Mesothelial cell of epicardium (in vitro differentiated cells): Measurements from ENCODE around the gene RACK1. TPM values are rescaled to one million over a fixed set of nuclear protein-coding genes. Genes with fewer than 3 reads are reported as not detected.

Source experiments
- DNase-seq, 2 experiments: peaks; one replicate each; pipeline ENCODE4 v3.0.0; 2021; ENCODE audit warnings: low spot score in 2 of 2; ENCODE audit not compliant: unreplicated experiment in 2 of 2
- H3K27ac Mint-ChIP-seq: 2 replicates; pipeline ENCODE4 v1.8.0; 2021; ENCODE audit warnings: mixed read lengths
- H3K27me3 Mint-ChIP-seq: 2 replicates; pipeline ENCODE4 v1.8.0; 2021; ENCODE audit warnings: low read depth, mixed read lengths
- H3K36me3 Mint-ChIP-seq: 2 replicates; pipeline ENCODE4 v1.8.0; 2021; ENCODE audit warnings: mixed read lengths
- H3K4me1 Mint-ChIP-seq: 2 replicates; pipeline ENCODE4 v1.8.0; 2021; ENCODE audit warnings: mixed read lengths
- H3K4me3 Mint-ChIP-seq: 2 replicates; pipeline ENCODE4 v1.8.0; 2021; ENCODE audit warnings: mild to moderate bottlenecking, moderate library complexity, mixed read lengths
- H3K9me3 Mint-ChIP-seq: 2 replicates; pipeline ENCODE4 v1.8.0; 2021; ENCODE audit warnings: mixed read lengths
- CTCF ChIP-seq: fragments of 200-600 bp; sonication (generic); IDR thresholded peaks from one replicate; pipeline ENCODE4 v1.5.0; 2021; ENCODE audit warnings: antibody characterized with exemption; ENCODE audit not compliant: unreplicated experiment
- total RNA-seq: library from RNA; stranded (reverse); gene quantifications from 3 replicates; pipeline ENCODE4 v1.2.1, GENCODE V29; 2021

The RACK1 gene
- total RNA-seq, 1 donor from 2014 or later: 2,008 TPM

- H3K27me3 Mint-ChIP-seq: no peaks in the 10 kb centered on the region
- no peak overlapping the region for H3K27ac Mint-ChIP-seq
- no peak for TF ChIP-seq CTCF
- H3K36me3 Mint-ChIP-seq: peaks cover 22% of the 10 kb centered on the region
- H3K4me3 Mint-ChIP-seq: no peak overlapping the region
- no peak for DNase-seq
- no peaks in the 10 kb centered on the region for H3K4me1 Mint-ChIP-seq
- H3K9me3 Mint-ChIP-seq: no peaks in the 10 kb centered on the region
Observed at GRCh38 chr5:181231432-181231831, 12.3 kb downstream of the RACK1 start.

GRCh38 chr5:181230551-181230950 lies 13.2 kb downstream of the RACK1 start:
- DNase-seq: no peak
- TF ChIP-seq CTCF: no peak
- H3K27me3 Mint-ChIP-seq: no peaks in the 10 kb centered on the region
- peaks cover 3% of the 10 kb centered on the region for H3K4me1 Mint-ChIP-seq
- no peak overlapping the region for H3K4me3 Mint-ChIP-seq
- H3K36me3 Mint-ChIP-seq: peaks cover 21% of the 10 kb centered on the region
- H3K27ac Mint-ChIP-seq: no peak overlapping the region
- no peaks in the 10 kb centered on the region for H3K9me3 Mint-ChIP-seq

- Mint-ChIP-seq H3K9me3 (no peaks in the 10 kb centered on the region), H3K27ac (no peak overlapping the region)
Observed at GRCh38 chr5:181229996-181230395, 13.7 kb downstream of the RACK1 start.

GRCh38 chr5:181224390-181225229 lies 19.1 kb downstream of the RACK1 start:
- Mint-ChIP-seq H3K9me3 (no peaks in the 10 kb centered on the region), H3K27ac (peak overlapping the region; percentile 99), H3K4me1 (peaks cover 24% of the 10 kb centered on the region), H3K27me3 (peaks cover 2% of the 10 kb centered on the region), H3K4me3 (peak overlapping the region; percentile 97), H3K36me3 (peaks cover 5% of the 10 kb centered on the region)
- no peak for TF ChIP-seq CTCF
- no peak for DNase-seq

More at GRCh38 chr5:181229996-181230395, 13.7 kb downstream of the RACK1 start:
- no peak for TF ChIP-seq CTCF
- Mint-ChIP-seq H3K4me1 (peaks cover 4% of the 10 kb centered on the region), H3K27me3 (no peaks in the 10 kb centered on the region), H3K36me3 (peaks cover 22% of the 10 kb centered on the region), H3K4me3 (no peak overlapping the region)
- DNase-seq: no peak

GRCh38 chr5:181223729-181224389 lies 19.8 kb downstream of the RACK1 start:
- H3K27me3 Mint-ChIP-seq: peaks cover 2% of the 10 kb centered on the region
- peaks cover 24% of the 10 kb centered on the region for H3K4me1 Mint-ChIP-seq
- H3K9me3 Mint-ChIP-seq: no peaks in the 10 kb centered on the region
- no peak for TF ChIP-seq CTCF
- peak overlapping the region; percentile 99 for H3K27ac Mint-ChIP-seq
- H3K4me3 Mint-ChIP-seq: peak overlapping the region; percentile 97
- H3K36me3 Mint-ChIP-seq: peaks cover 1% of the 10 kb centered on the region
- peak; percentile 48 to 69 for DNase-seq
